Testis (tissue), 3 donors: ENCODE data around the gene GPX2. TPM values are rescaled to one million over a fixed set of nuclear protein-coding genes. Genes with fewer than 3 reads are reported as not detected.

Source experiments
- DNase-seq: peaks from one replicate; pipeline ENCODE4 v3.0.0-alpha.2; 2019
- H3K27ac ChIP-seq, 2 donors: fragments of 200-600 bp; sonication (generic); one replicate each; pipeline ENCODE4 v1.5.1; 2019
- H3K27me3 ChIP-seq: fragments of 200-600 bp; sonication (generic); one replicate; pipeline ENCODE4 v1.5.1; 2019
- H3K36me3 ChIP-seq: fragments of 200-600 bp; sonication (generic); one replicate; pipeline ENCODE4 v1.5.1; 2017; ENCODE audit warnings: low read depth; ENCODE audit errors: missing control alignments
- H3K4me1 ChIP-seq: fragments of 200-600 bp; sonication (generic); one replicate; pipeline ENCODE4 v1.5.1; 2019
- H3K4me3 ChIP-seq, 2 donors: fragments of 200-600 bp; sonication (generic); one replicate each; pipeline ENCODE4 v1.5.1; 2017 to 2019
- H3K9me3 ChIP-seq: fragments of 200-600 bp; sonication (generic); one replicate; pipeline ENCODE4 v1.5.1; 2017
- CTCF ChIP-seq, 3 experiments: fragments of 450-650 bp in 2 of 3; fragments of 200-600 bp in 1 of 3; sonication (generic) in 1 of 3; IDR thresholded peaks; one replicate each; pipeline ENCODE4 v1.5.1; 2016 to 2019; ENCODE audit warnings: antibody characterized with exemption in 3 of 3, mild to moderate bottlenecking in 2 of 3, moderate library complexity in 1 of 3
- POLR2A ChIP-seq: fragments of 450-650 bp; IDR thresholded peaks from one replicate; pipeline ENCODE4 v1.6.1; 2017; ENCODE audit warnings: antibody characterized with exemption, mild to moderate bottlenecking, moderate library complexity
- WGBS, 2 donors: methylation state at CpG; one replicate each; pipeline ENCODE4 v1.1.5; 2018; 5-methylcytosine and 5-hydroxymethylcytosine counted together
- intact Hi-C: fragments of 100-400 bp; cut with DNase I; formaldehyde crosslinking; loops from one replicate; pipeline ENCODE4 v1.15.1; 2023; ENCODE audit warnings: low total_unique reads
- polyA plus RNA-seq: library from polyadenylated mRNA; stranded (reverse); fragments of 350-450 nt; fragmentation: Illumina TruSeq; extraction: RNeasy Lipid Tissue Mini Kit (QIAGEN cat#74804); gene quantifications from one replicate; pipeline ENCODE4 v1.2.3, GENCODE V29; 2014; ENCODE audit warnings: low read depth, low replicate concordance; ENCODE audit not compliant: insufficient read depth
- total RNA-seq, 2 donors: library from RNA; depleted of rRNA; stranded (reverse); fragments of >200 nt; gene quantifications; one replicate each; pipeline ENCODE4 v1.2.3, GENCODE V29; 2016

GPX2 gene
- total and polyA plus RNA-seq, 3 donors from 2014 or later: 0.99 to 1.9 TPM; not detected in 1

- no peak for TF ChIP-seq POLR2A
- no peak for TF ChIP-seq CTCF (IDR thresholded peaks at IDR 0.05)
- Histone ChIP-seq H3K27me3 (no peaks in the 10 kb centered on the region), H3K4me3 (no peak overlapping the region), H3K27ac (no peak overlapping the region), H3K36me3 (no peaks in the 10 kb centered on the region), H3K4me1 (peaks cover 10% of the 10 kb centered on the region), H3K9me3 (no peaks in the 10 kb centered on the region)
- DNase-seq: no peak
- WGBS, 2 donors: 70 to 81% methylated on average over 9 of the region's 9 CpGs
- intact Hi-C loops: no loop called here
These were observed 31.3 kb upstream of the GPX2 start for GRCh38 chr14:64973826-64974225.

GRCh38 chr14:64973026-64973442, 30.5 kb upstream of the GPX2 start:
- WGBS, 2 donors: 61 to 70% methylated on average over 8 of the region's 8 CpGs
- no peak overlapping the region for H3K4me3 ChIP-seq
- TF ChIP-seq CTCF (IDR thresholded peaks at IDR 0.05) (no peak), POLR2A (no peak)
- no peak overlapping the region for H3K27ac ChIP-seq
- H3K27me3 ChIP-seq: no peaks in the 10 kb centered on the region
- peaks cover 10% of the 10 kb centered on the region for H3K4me1 ChIP-seq
- intact Hi-C loops: no loop called here
- H3K36me3 ChIP-seq: no peaks in the 10 kb centered on the region
- H3K9me3 ChIP-seq: no peaks in the 10 kb centered on the region
- DNase-seq: no peak

- intact Hi-C loops: no loop called here
- TF ChIP-seq POLR2A (no peak), CTCF (IDR thresholded peaks at IDR 0.05) (no peak)
- Histone ChIP-seq H3K4me1 (peaks cover 10% of the 10 kb centered on the region), H3K4me3 (peak within 1 kb of the TSS; percentile 61 to 68), H3K9me3 (no peaks in the 10 kb centered on the region), H3K36me3 (no peaks in the 10 kb centered on the region), H3K27me3 (no peaks in the 10 kb centered on the region), H3K27ac (no peak within 1 kb of the TSS)
- 0 to 1% methylated on average over 10 to 64 of the region's 96 CpGs for WGBS, 2 donors
- no peak for DNase-seq
These were observed 29.6 kb upstream of the GPX2 start, which contains the start of gene RAB15 for GRCh38 chr14:64971943-64972791. TSS of gene RAB15 (minus strand) at chr14:64972336. CDS start at chr14:64972076, 260 bp downstream.

- no peaks in the 10 kb centered on the region for H3K9me3 ChIP-seq
- H3K4me3 ChIP-seq: peak overlapping the region; percentile 61 to 68
- no peaks in the 10 kb centered on the region for H3K27me3 ChIP-seq
- H3K27ac ChIP-seq: no peak overlapping the region
- WGBS, 2 donors: 2% methylated on average over 14 to 31 of the region's 31 CpGs
- intact Hi-C loops: no loop called here
- H3K36me3 ChIP-seq: no peaks in the 10 kb centered on the region
- TF ChIP-seq CTCF (IDR thresholded peaks at IDR 0.05) (no peak), POLR2A (no peak)
- peaks cover 10% of the 10 kb centered on the region for H3K4me1 ChIP-seq
- no peak for DNase-seq
These were observed 29.0 kb upstream of the GPX2 start for GRCh38 chr14:64971491-64971942.
